H1 (cell line): ENCODE data around the gene WNK2. TPM values are rescaled to one million over a fixed set of nuclear protein-coding genes. Genes with fewer than 3 reads are reported as not detected.
A peak's percentile ranks its signal among the peaks of the same experiment; 100 is the strongest.

Experiments
- CTCF ChIA-PET: fragments of 300-600 bp; sonication (Branson Sonifier 250); formaldehyde crosslinking; loops from one replicate; lab custom pipeline; 2021; ENCODE audit not compliant: partially characterized antibody; lab: Charles Lee
- POLR2A ChIA-PET: fragments of 300-600 bp; sonication (Branson Sonifier 250); formaldehyde crosslinking; loops from one replicate; lab custom pipeline; 2021; ENCODE audit warnings: inconsistent platforms; ENCODE audit not compliant: partially characterized antibody; lab: Charles Lee
- DNase-seq, 2 experiments: peaks; one replicate each; pipeline versions ENCODE4 v3.0.0 to v3.0.0-alpha.2; 2010 to 2022; ENCODE audit warnings: low spot score in 2 of 2, low read depth in 1 of 2, mixed read lengths in 1 of 2
- FAIRE-seq: peaks from 2 replicates; lab custom pipeline; 2011; peaks lifted over from hg19 to GRCh38; lab: Jason Lieb, UNC
- H2AFZ ChIP-seq: 2 replicates; pipeline ENCODE4 v1.8.1; 2012; ENCODE audit warnings: low read length, inconsistent platforms
- H2AK5ac ChIP-seq: 2 replicates; pipeline ENCODE4 v1.6.1; 2013; ENCODE audit warnings: low read depth, low read length
- H2BK120ac ChIP-seq: replicated peaks from 2 replicates; pipeline ENCODE3; 2013; ENCODE audit warnings: low read depth, low read length, inconsistent platforms
- H2BK12ac ChIP-seq: 2 replicates; pipeline ENCODE4 v1.6.1; 2013; ENCODE audit warnings: low read depth, low read length
- H2BK15ac ChIP-seq: 2 replicates; pipeline ENCODE4 v1.6.1; 2013; ENCODE audit warnings: low read length
- H2BK20ac ChIP-seq: 2 replicates; pipeline ENCODE4 v1.6.1; 2013; ENCODE audit warnings: low read length
- H2BK5ac ChIP-seq: 2 replicates; pipeline ENCODE4 v1.6.1; 2013; ENCODE audit warnings: low read depth, low read length
- H3K14ac ChIP-seq: 2 replicates; pipeline ENCODE4 v1.6.1; 2013; ENCODE audit warnings: inconsistent platforms; ENCODE audit not compliant: insufficient read length
- H3K18ac ChIP-seq: 2 replicates; pipeline ENCODE4 v1.6.1; 2013; ENCODE audit warnings: low read length; ENCODE audit errors: extremely low read depth
- H3K23ac ChIP-seq: 2 replicates; pipeline ENCODE4 v1.6.1; 2013; ENCODE audit warnings: inconsistent platforms; ENCODE audit not compliant: insufficient read length
- H3K23me2 ChIP-seq: 2 replicates; pipeline ENCODE4 v1.6.1; 2013; ENCODE audit warnings: low read depth, low read length
- H3K27ac ChIP-seq: 2 replicates; pipeline ENCODE4 v1.6.1; 2011; ENCODE audit warnings: low read depth, low read length, inconsistent platforms
- H3K27me3 ChIP-seq, 4 experiments: replicated peaks in 1 of 4; 1 replicate in 1 of 4; 2 replicates in 3 of 4; pipeline versions ENCODE4 v1.6.1 to v1.8.1; 2011 to 2013; ENCODE audit warnings: low read length in 3 of 4, mild to moderate bottlenecking in 3 of 4, inconsistent platforms in 2 of 4, mixed read lengths in 2 of 4, moderate library complexity in 1 of 4; ENCODE audit not compliant: control insufficient read depth in 3 of 4, insufficient read depth in 3 of 4; ENCODE audit errors: extremely low read depth in 1 of 4
- H3K36me3 ChIP-seq, 4 experiments: 2 replicates each; pipeline versions ENCODE4 v1.6.1 to v1.8.1; 2011 to 2013; ENCODE audit warnings: mild to moderate bottlenecking in 4 of 4, low read length in 3 of 4, moderate library complexity in 2 of 4, control low read depth in 1 of 4, inconsistent platforms in 1 of 4; ENCODE audit not compliant: insufficient read depth in 4 of 4, control insufficient read depth in 2 of 4
- H3K4ac ChIP-seq: replicated peaks from 2 replicates; pipeline ENCODE3; 2013; ENCODE audit warnings: low read length, low read depth, mixed read lengths, inconsistent platforms; ENCODE audit not compliant: insufficient read length
- H3K4me1 ChIP-seq, 4 experiments: replicated peaks in 1 of 4; 1 replicate in 1 of 4; 2 replicates in 3 of 4; pipeline versions ENCODE4 v1.6.1 to v1.8.1; 2011 to 2013; ENCODE audit warnings: low read length in 3 of 4, inconsistent platforms in 2 of 4, mixed read lengths in 1 of 4; ENCODE audit not compliant: insufficient read depth in 4 of 4, control insufficient read depth in 3 of 4
- H3K4me2 ChIP-seq, 2 experiments: 2 replicates each; pipeline versions ENCODE4 v1.6.1 to v1.8.1; 2011 to 2013; ENCODE audit warnings: low read depth in 2 of 2, low read length in 2 of 2, control low read depth in 1 of 2, inconsistent platforms in 1 of 2, mild to moderate bottlenecking in 1 of 2; ENCODE audit not compliant: insufficient read depth in 1 of 2
- H3K4me3 ChIP-seq, 4 experiments: fragments of 200-600, 300-600 bp in 1 of 4; sonication (generic), shearing (Covaris generic), sonication (Bioruptor Twin) in 1 of 4; 2 replicates each; pipeline versions ENCODE4 v1.5.1 to v1.8.1; 2011 to 2016; ENCODE audit warnings: low read length in 4 of 4, low read depth in 3 of 4, control low read depth in 2 of 4, inconsistent platforms in 2 of 4, mild to moderate bottlenecking in 2 of 4, mixed read lengths in 1 of 4, moderate library complexity in 1 of 4; ENCODE audit not compliant: insufficient read depth in 2 of 4; ENCODE audit errors: extremely low read depth in 1 of 4
- H3K56ac ChIP-seq: replicated peaks from 2 replicates; pipeline ENCODE3; 2013; ENCODE audit warnings: low read depth, mild to moderate bottlenecking, mixed read lengths, low read length, inconsistent platforms; ENCODE audit not compliant: insufficient read length
- H3K79me1 ChIP-seq: 2 replicates; pipeline ENCODE4 v1.6.1; 2013; ENCODE audit warnings: low read depth, low read length, control low read depth
- H3K79me2 ChIP-seq, 2 experiments: 2 replicates each; pipeline versions ENCODE4 v1.6.1 to v1.8.1; 2012 to 2013; ENCODE audit warnings: low read length in 2 of 2, mild to moderate bottlenecking in 2 of 2, inconsistent platforms in 1 of 2; ENCODE audit not compliant: insufficient read depth in 2 of 2, control insufficient read depth in 1 of 2
- H3K9ac ChIP-seq, 4 experiments: replicated peaks in 1 of 4; 1 replicate in 1 of 4; 2 replicates in 3 of 4; pipeline versions ENCODE4 v1.6.1 to v1.8.1; 2011 to 2013; ENCODE audit warnings: low read depth in 3 of 4, low read length in 3 of 4, control low read depth in 2 of 4, mild to moderate bottlenecking in 2 of 4, moderate library complexity in 2 of 4, inconsistent platforms in 1 of 4; ENCODE audit errors: extremely low read depth in 1 of 4
- H3K9me3 ChIP-seq, 2 experiments: 2 replicates each; pipeline versions ENCODE4 v1.6.1 to v1.8.1; 2012 to 2013; ENCODE audit warnings: mild to moderate bottlenecking in 2 of 2, moderate library complexity in 2 of 2, control low read depth in 1 of 2, inconsistent platforms in 1 of 2, low read depth in 1 of 2, low read length in 1 of 2, mixed read lengths in 1 of 2; ENCODE audit not compliant: insufficient read depth in 2 of 2
- H4K20me1 ChIP-seq, 2 experiments: replicated peaks in 1 of 2; 2 replicates each; pipeline versions ENCODE3 to v1.8.1; 2011 to 2013; ENCODE audit warnings: inconsistent platforms in 2 of 2, low read length in 2 of 2, mild to moderate bottlenecking in 1 of 2; ENCODE audit not compliant: insufficient read depth in 2 of 2, control insufficient read depth in 1 of 2
- H4K5ac ChIP-seq: 2 replicates; pipeline ENCODE4 v1.6.1; 2013; ENCODE audit warnings: low read length, low read depth, mixed read lengths, inconsistent platforms; ENCODE audit not compliant: insufficient read length
- H4K8ac ChIP-seq: 2 replicates; pipeline ENCODE4 v1.8.0; 2013; ENCODE audit warnings: mild to moderate bottlenecking, moderate library complexity, low read length, inconsistent platforms; ENCODE audit not compliant: insufficient read depth; ENCODE audit errors: extremely low read depth
- H4K91ac ChIP-seq: replicated peaks from 2 replicates; pipeline ENCODE3; 2013; ENCODE audit warnings: low read length, mixed read lengths, inconsistent platforms; ENCODE audit not compliant: insufficient read length
- ATF2 ChIP-seq: IDR thresholded peaks from 2 replicates; pipeline ENCODE4 v1.6.1; 2012; ENCODE audit warnings: low read length, inconsistent platforms
- BRCA1 ChIP-seq: IDR thresholded peaks from 2 replicates; pipeline ENCODE4 v1.6.1; 2012; ENCODE audit warnings: low read depth, low read length, improper control_type of control experiment
- CHD1 ChIP-seq: IDR thresholded peaks from 2 replicates; pipeline ENCODE4 v1.6.1; 2012; ENCODE audit warnings: low read depth, low read length, improper control_type of control experiment
- CTBP2 ChIP-seq: IDR thresholded peaks from 2 replicates; pipeline ENCODE4 v1.7.0; 2011; ENCODE audit warnings: borderline replicate concordance, mild to moderate bottlenecking, moderate library complexity, mixed read lengths, low read length; ENCODE audit not compliant: insufficient read depth, insufficient read length
- CTCF ChIP-seq, 3 experiments: IDR thresholded peaks; 1 replicate in 2 of 3; 2 replicates in 1 of 3; pipeline versions ENCODE4 v1.5.1 to v1.6.1; 2011; ENCODE audit warnings: low read length in 3 of 3, mild to moderate bottlenecking in 3 of 3, inconsistent platforms in 2 of 3, low read depth in 1 of 3, moderate library complexity in 1 of 3; ENCODE audit not compliant: insufficient read depth in 1 of 3; ENCODE audit errors: control extremely low read depth in 1 of 3
- RAD21 ChIP-seq, 2 experiments: IDR thresholded peaks in 1 of 2; conservative IDR thresholded peaks in 1 of 2; 2 replicates each; pipeline ENCODE4 v1.6.1; 2011; ENCODE audit warnings: low read depth in 2 of 2, low read length in 2 of 2, improper control_type of control experiment in 1 of 2, inconsistent platforms in 1 of 2, mild to moderate bottlenecking in 1 of 2, moderate library complexity in 1 of 2
- SAP30 ChIP-seq: fragments of 300-600 bp; sonication (generic); IDR thresholded peaks from 2 replicates; pipeline ENCODE4 v1.7.1; 2012; ENCODE audit warnings: low read length, moderate library complexity, mild to moderate bottlenecking, inconsistent platforms; ENCODE audit not compliant: insufficient read depth, insufficient replicate concordance
- WGBS, 2 experiments: shearing (Covaris generic) in 1 of 2; methylation state at CpG; one replicate each; pipeline versions ENCODE4 v1.1.6 to v1.1.7; 2013 to 2015; ENCODE audit warnings: low lambda C conversion rate in 2 of 2, mixed read lengths in 2 of 2, inconsistent platforms in 1 of 2, low coverage in 1 of 2, missing lambda C conversion rate in 1 of 2; ENCODE audit not compliant: insufficient replicate concordance in 2 of 2, insufficient coverage in 1 of 2, insufficient read length in 1 of 2; ENCODE audit errors: extremely low coverage in 1 of 2, missing lambda C conversion rate in 1 of 2; 5-methylcytosine and 5-hydroxymethylcytosine counted together
- polyA plus RNA-seq, 7 experiments: library from polyadenylated mRNA; depleted of rRNA in 3 of 7; stranded (reverse) in 5 of 7; unstranded in 2 of 7; fragments of >200 nt in 5 of 7; fragments of 200-250 nt in 2 of 7; gene quantifications; 1 replicate in 5 of 7; 2 replicates in 1 of 7; 4 replicates in 1 of 7; pipeline versions ENCODE4 v1.2.1 to v1.2.3, GENCODE V29; 2011 to 2013; ENCODE audit warnings: missing spikeins in 2 of 7, mixed read lengths in 2 of 7
- total RNA-seq: library from RNA; stranded (reverse); fragmentation: NEBNext Ultra II Directional; extraction: Animal tissue kit (Norgen Biotek cat#: 25700); gene quantifications from 2 replicates; pipeline ENCODE4 v1.2.1, GENCODE V29; 2021

WNK2 gene
- total and polyA plus RNA-seq, 2 of the 8 experiments (the other 6 are each of a cell fraction or from before 2014, with no cell fraction given), result 12.0 to 87.2 TPM

GRCh38 chr9:93154293-93154903 is 29.5 kb upstream of the WNK2 start:
- H3K27me3 ChIP-seq, result no peaks in the 10 kb centered on the region
- FAIRE-seq (peak; percentile 77), DNase-seq (peak in 1 of 2 experiments; percentile 84)
- no peak overlapping the region for H2AK5ac ChIP-seq
- H4K5ac ChIP-seq, result no peak overlapping the region
- H3K36me3 ChIP-seq, result no peaks in the 10 kb centered on the region; a peak in 1 of 8 replicates
- H4K20me1 ChIP-seq, result no peaks in the 10 kb centered on the region
- H3K4me2 ChIP-seq, result no peak overlapping the region
- H3K4me1 ChIP-seq, result no peaks in the 10 kb centered on the region
- no peak overlapping the region for H3K56ac ChIP-seq
- H2BK15ac ChIP-seq, result no peak overlapping the region
- no peak overlapping the region for H2BK12ac ChIP-seq
- no peak overlapping the region for H3K18ac ChIP-seq
- no peaks in the 10 kb centered on the region for H3K9me3 ChIP-seq
- no peak overlapping the region for H3K27ac ChIP-seq
- H3K9ac ChIP-seq, result no peak overlapping the region
- no peak overlapping the region for H4K91ac ChIP-seq
- ChIA-PET POLR2A (interaction anchor here (0.8 to 1.0 kb wide), 2 partner anchors 8 to 20 kb away, joined by 3 read pairs; partner anchors contain the start of gene NINJ1), CTCF (interaction anchor here (0.5 to 5.6 kb wide), 50 partner anchors 8 to 438 kb away, joined by 3 to 74 read pairs (median 4); no protein-coding TSS in a partner anchor)
- H2BK120ac ChIP-seq, result no peak overlapping the region
- no peaks in the 10 kb centered on the region for H3K79me1 ChIP-seq
- H3K4ac ChIP-seq, result no peak overlapping the region
- H2BK5ac ChIP-seq, result no peak overlapping the region
- no peak overlapping the region for H2BK20ac ChIP-seq
- H3K79me2 ChIP-seq, result no peaks in the 10 kb centered on the region
- H3K23me2 ChIP-seq, result no peaks in the 10 kb centered on the region
- H4K8ac ChIP-seq, result no peak overlapping the region
- whole genome bisulfite sequencing, 2 experiments, result 76% methylated on average over 14 of the region's 14 CpGs; no CpG with 5 or more reads in 1 of the 2 experiments
- no peak overlapping the region for H3K4me3 ChIP-seq
- peak overlapping the region; percentile 58; the same call in 1 of the 2 replicates for H2AFZ ChIP-seq
- H3K23ac ChIP-seq, result no peak overlapping the region
- no peak overlapping the region for H3K14ac ChIP-seq
- TF ChIP-seq SAP30 (no peak), BRCA1 (no peak), RAD21 (IDR thresholded peaks at IDR 0.05 in 1 of 2, conservative IDR thresholded peaks at IDR 0.05 in 1 of 2; ENCODE audit: low read depth in 2 of 2, low read length in 2 of 2) (peak; percentile 71 to 77), CHD1 (no peak), ATF2 (no peak), CTBP2 (no peak), CTCF (IDR thresholded peaks at IDR 0.05; ENCODE audit: control extremely low read depth in 1 of 3, insufficient read depth in 1 of 3, low read depth in 1 of 3, low read length in 3 of 3) (peak; percentile 82 to 89 (median 89))
